ENCODE data around the gene SCFD1.
A peak's percentile ranks its signal among the peaks of the same experiment; 100 is the strongest.

SCFD1 gene

GRCh38 chr14:30657606-30658163, 35.6 kb downstream of the SCFD1 start:
- H3K4me2 ChIP-seq (ENCODE audit: low read depth, low read length): no peak overlapping the region
- H3K4me3 ChIP-seq (ENCODE audit: low read length): no peak overlapping the region
- H3K9me2 ChIP-seq (replicated peaks; ENCODE audit: insufficient read depth, low read length): no peaks in the 10 kb centered on the region
- H3K79me2 ChIP-seq (ENCODE audit: low read length): no peaks in the 10 kb centered on the region
- no peaks in the 10 kb centered on the region for H3K4me1 ChIP-seq (ENCODE audit: low read length)
- TF ChIP-seq CTCF (IDR thresholded peaks at IDR 0.05; ENCODE audit: low read length) (0 out of 2 replicates have a peak, but pooled peaks have one; percentile 12), EZH2 (optimal IDR thresholded peaks at IDR 0.05; ENCODE audit: low read depth, low read length) (no peak), EZH2phosphoT487 (IDR thresholded peaks at IDR 0.05; ENCODE audit: low read length) (no peak)
- DNase-seq: no peak
- no peaks in the 10 kb centered on the region for H3F3A ChIP-seq (ENCODE audit: insufficient read depth, low read length)
- no peaks in the 10 kb centered on the region for H3K27me3 ChIP-seq (replicated peaks; ENCODE audit: insufficient read depth, low read length)
- no peaks in the 10 kb centered on the region for H4K20me1 ChIP-seq (ENCODE audit: insufficient read depth, low read length)
- H3K9ac ChIP-seq (ENCODE audit: low read length): no peak overlapping the region
- H3K9me3 ChIP-seq (replicated peaks; ENCODE audit: insufficient read depth, low read length): no peaks in the 10 kb centered on the region
- no peak overlapping the region for H3K27ac ChIP-seq (ENCODE audit: low read length)
- H2AFZ ChIP-seq (ENCODE audit: low read length): no peak overlapping the region
- H3K36me3 ChIP-seq (replicated peaks; ENCODE audit: insufficient read depth, low read length): no peaks in the 10 kb centered on the region

GRCh38 chr14:30658645-30659044, 36.5 kb downstream of the SCFD1 start:
- Histone ChIP-seq H3K9me3 (replicated peaks; ENCODE audit: insufficient read depth, low read length) (no peaks in the 10 kb centered on the region), H3F3A (ENCODE audit: insufficient read depth, low read length) (no peaks in the 10 kb centered on the region), H3K4me2 (ENCODE audit: low read depth, low read length) (no peak overlapping the region), H3K36me3 (replicated peaks; ENCODE audit: insufficient read depth, low read length) (peaks cover 3% of the 10 kb centered on the region; the same call in 1 of the 2 replicates), H3K79me2 (ENCODE audit: low read length) (no peaks in the 10 kb centered on the region), H2AFZ (ENCODE audit: low read length) (no peak overlapping the region), H3K9me2 (replicated peaks; ENCODE audit: insufficient read depth, low read length) (no peaks in the 10 kb centered on the region), H4K20me1 (ENCODE audit: insufficient read depth, low read length) (no peaks in the 10 kb centered on the region), H3K27me3 (replicated peaks; ENCODE audit: insufficient read depth, low read length) (no peaks in the 10 kb centered on the region), H3K9ac (ENCODE audit: low read length) (no peak overlapping the region), H3K4me3 (ENCODE audit: low read length) (no peak overlapping the region), H3K4me1 (ENCODE audit: low read length) (no peaks in the 10 kb centered on the region), H3K27ac (ENCODE audit: low read length) (no peak overlapping the region)
- no peak for DNase-seq
- TF ChIP-seq EZH2 (optimal IDR thresholded peaks at IDR 0.05; ENCODE audit: low read depth, low read length) (no peak), EZH2phosphoT487 (IDR thresholded peaks at IDR 0.05; ENCODE audit: low read length) (no peak), CTCF (IDR thresholded peaks at IDR 0.05; ENCODE audit: low read length) (no peak)

GRCh38 chr14:30669594-30669993, 47.5 kb downstream of the SCFD1 start:
- H4K20me1 ChIP-seq (ENCODE audit: insufficient read depth, low read length): no peaks in the 10 kb centered on the region
- no peak overlapping the region for H3K9ac ChIP-seq (ENCODE audit: low read length)
- H3K27ac ChIP-seq (ENCODE audit: low read length): no peak overlapping the region
- H3K27me3 ChIP-seq (replicated peaks; ENCODE audit: insufficient read depth, low read length): no peaks in the 10 kb centered on the region
- H3K4me2 ChIP-seq (ENCODE audit: low read depth, low read length): no peak overlapping the region
- 0 out of 2 replicates have a peak, but pooled peaks cover 2% of the 10 kb centered on the region for H3F3A ChIP-seq (ENCODE audit: insufficient read depth, low read length)
- DNase-seq: no peak
- H2AFZ ChIP-seq (ENCODE audit: low read length): no peak overlapping the region
- H3K36me3 ChIP-seq (replicated peaks; ENCODE audit: insufficient read depth, low read length): no peaks in the 10 kb centered on the region
- H3K79me2 ChIP-seq (ENCODE audit: low read length): no peaks in the 10 kb centered on the region
- no peak overlapping the region for H3K4me3 ChIP-seq (ENCODE audit: low read length)
- no peaks in the 10 kb centered on the region for H3K9me3 ChIP-seq (replicated peaks; ENCODE audit: insufficient read depth, low read length)
- TF ChIP-seq EZH2phosphoT487 (IDR thresholded peaks at IDR 0.05; ENCODE audit: low read length): no peak
- TF ChIP-seq CTCF (IDR thresholded peaks at IDR 0.05; ENCODE audit: low read length): no peak
- no peak for TF ChIP-seq EZH2 (optimal IDR thresholded peaks at IDR 0.05; ENCODE audit: low read depth, low read length)
- 0 out of 2 replicates have a peak, but pooled peaks cover 3% of the 10 kb centered on the region for H3K4me1 ChIP-seq (ENCODE audit: low read length)
- H3K9me2 ChIP-seq (replicated peaks; ENCODE audit: insufficient read depth, low read length): no peaks in the 10 kb centered on the region
